Immature natural killer cell (primary cell): ENCODE results near the gene AFAP1. TPM values are rescaled to one million over a fixed set of nuclear protein-coding genes. Genes with fewer than 3 reads are reported as not detected.

Source experiments
- DNase-seq, 3 donors: peaks; one replicate each; pipeline ENCODE4 v3.0.0; 2022; ENCODE audit warnings: mixed read lengths in 1 of 3
- H3K27ac Mint-ChIP-seq, 6 donors: one replicate each; pipeline ENCODE4 v1.8.0; 2020; ENCODE audit warnings: mixed read lengths in 6 of 6, mild to moderate bottlenecking in 5 of 6, inconsistent platforms in 4 of 6, moderate library complexity in 3 of 6
- H3K27me3 Mint-ChIP-seq, 3 donors: one replicate each; pipeline ENCODE4 v1.8.0; 2020 to 2021; ENCODE audit warnings: low read depth in 3 of 3, mild to moderate bottlenecking in 3 of 3, mixed read lengths in 3 of 3, moderate library complexity in 3 of 3, inconsistent platforms in 1 of 3
- H3K36me3 Mint-ChIP-seq, 3 donors: one replicate each; pipeline ENCODE4 v1.8.0; 2020; ENCODE audit warnings: mixed read lengths in 3 of 3, inconsistent platforms in 2 of 3, mild to moderate bottlenecking in 2 of 3
- H3K4me1 Mint-ChIP-seq, 2 donors: one replicate each; pipeline ENCODE4 v1.8.0; 2020; ENCODE audit warnings: inconsistent platforms in 2 of 2, mild to moderate bottlenecking in 2 of 2, mixed read lengths in 2 of 2, moderate library complexity in 1 of 2
- H3K4me3 Mint-ChIP-seq, 5 donors: one replicate each; pipeline ENCODE4 v1.8.0; 2020; ENCODE audit warnings: mild to moderate bottlenecking in 5 of 5, mixed read lengths in 5 of 5, inconsistent platforms in 3 of 5, moderate library complexity in 3 of 5
- H3K9me3 Mint-ChIP-seq, 6 donors: one replicate each; pipeline ENCODE4 v1.8.0; 2020; ENCODE audit warnings: mild to moderate bottlenecking in 6 of 6, mixed read lengths in 6 of 6, inconsistent platforms in 4 of 6, moderate library complexity in 3 of 6
- polyA plus RNA-seq, 3 donors: library from polyadenylated mRNA; unstranded; fragments of 300-500 nt; fragmentation: Illumina TruSeq; gene quantifications; one replicate each; pipeline ENCODE4 v1.2.3, GENCODE V29; 2021

AFAP1 gene
- polyA plus RNA-seq, 3 donors from 2014 or later: 0.32 to 1.2 TPM; not detected in 1

- Mint-ChIP-seq H3K27me3 (peaks cover 0 to 1% (median 0%) of the 10 kb centered on the region in 3 donors), H3K4me1 (no peaks in the 10 kb centered on the region), H3K36me3 (peaks cover 3 to 5% (median 4%) of the 10 kb centered on the region in 3 donors), H3K4me3 (no peak overlapping the region), H3K27ac (no peak overlapping the region), H3K9me3 (no peaks in the 10 kb centered on the region)
- DNase-seq: no peak
Measured at GRCh38 chr4:7837597-7838135, 102.0 kb downstream of the AFAP1 start.

- no peak for DNase-seq
- no peak overlapping the region for H3K4me3 Mint-ChIP-seq
- peak overlapping the region in 1 of 6 donors; percentile 10 for H3K27ac Mint-ChIP-seq
- peaks cover 0 to 5% (median 3%) of the 10 kb centered on the region in 3 donors for H3K27me3 Mint-ChIP-seq
- peaks cover 16 to 23% of the 10 kb centered on the region in 2 donors for H3K4me1 Mint-ChIP-seq
- H3K36me3 Mint-ChIP-seq: peaks cover 0 to under 1% (median 0%) of the 10 kb centered on the region in 3 donors
- no peaks in the 10 kb centered on the region for H3K9me3 Mint-ChIP-seq
Measured at GRCh38 chr4:7831858-7832730, 107.6 kb downstream of the AFAP1 start.

GRCh38 chr4:7831330-7831729, 108.3 kb downstream of the AFAP1 start:
- Mint-ChIP-seq H3K27ac (no peak overlapping the region), H3K9me3 (no peaks in the 10 kb centered on the region), H3K4me1 (peaks cover 20 to 30% of the 10 kb centered on the region in 2 donors), H3K4me3 (no peak overlapping the region), H3K27me3 (peaks cover 0 to 5% (median 3%) of the 10 kb centered on the region in 3 donors), H3K36me3 (no peaks in the 10 kb centered on the region)
- no peak for DNase-seq

GRCh38 chr4:7830747-7831146, 108.9 kb downstream of the AFAP1 start:
- no peaks in the 10 kb centered on the region for H3K36me3 Mint-ChIP-seq
- no peak overlapping the region for H3K4me3 Mint-ChIP-seq
- H3K4me1 Mint-ChIP-seq: peaks cover 22 to 33% of the 10 kb centered on the region in 2 donors
- H3K27ac Mint-ChIP-seq: no peak overlapping the region
- no peak for DNase-seq
- H3K9me3 Mint-ChIP-seq: no peaks in the 10 kb centered on the region
- H3K27me3 Mint-ChIP-seq: peaks cover 0 to 7% (median 3%) of the 10 kb centered on the region in 3 donors

GRCh38 chr4:7829652-7830580, 109.7 kb downstream of the AFAP1 start:
- no peak for DNase-seq
- H3K27me3 Mint-ChIP-seq: peaks cover 0 to 11% (median 3%) of the 10 kb centered on the region in 3 donors
- H3K9me3 Mint-ChIP-seq: no peaks in the 10 kb centered on the region
- peaks cover 22 to 33% of the 10 kb centered on the region in 2 donors for H3K4me1 Mint-ChIP-seq
- H3K36me3 Mint-ChIP-seq: no peaks in the 10 kb centered on the region
- H3K27ac Mint-ChIP-seq: peak overlapping the region in 3 of 6 donors; percentile 32 to 81 (median 38)
- no peak overlapping the region for H3K4me3 Mint-ChIP-seq

GRCh38 chr4:7828793-7829301, 110.8 kb downstream of the AFAP1 start:
- Mint-ChIP-seq H3K9me3 (no peaks in the 10 kb centered on the region), H3K4me1 (peaks cover 22 to 33% of the 10 kb centered on the region in 2 donors), H3K27me3 (peaks cover 3 to 11% (median 4%) of the 10 kb centered on the region in 3 donors), H3K36me3 (no peaks in the 10 kb centered on the region), H3K27ac (peak overlapping the region in 5 of 6 donors; percentile 19 to 85 (median 73)), H3K4me3 (no peak overlapping the region)
- no peak for DNase-seq

- Mint-ChIP-seq H3K27ac (peak overlapping the region; percentile 64 to 85 (median 74)), H3K27me3 (peaks cover 3 to 10% (median 4%) of the 10 kb centered on the region in 3 donors), H3K4me3 (peak overlapping the region; percentile 52 to 79 (median 73)), H3K36me3 (peaks cover 0 to 5% (median 0%) of the 10 kb centered on the region in 3 donors), H3K4me1 (peaks cover 22 to 33% of the 10 kb centered on the region in 2 donors), H3K9me3 (no peaks in the 10 kb centered on the region)
- peak; percentile 63 to 72 (median 72) for DNase-seq
Measured at GRCh38 chr4:7828011-7828720, 111.5 kb downstream of the AFAP1 start.

GRCh38 chr4:7827566-7827965, 112.1 kb downstream of the AFAP1 start:
- Mint-ChIP-seq H3K27me3 (peaks cover 3 to 9% (median 4%) of the 10 kb centered on the region in 3 donors), H3K36me3 (peaks cover 0 to 5% (median 0%) of the 10 kb centered on the region in 3 donors), H3K4me3 (peak overlapping the region; percentile 56 to 79 (median 73)), H3K27ac (peak overlapping the region in 5 of 6 donors; percentile 64 to 85 (median 74)), H3K9me3 (no peaks in the 10 kb centered on the region), H3K4me1 (peaks cover 22 to 33% of the 10 kb centered on the region in 2 donors)
- no peak for DNase-seq

GRCh38 chr4:7826909-7827306, 112.8 kb downstream of the AFAP1 start:
- Mint-ChIP-seq H3K27ac (peak overlapping the region in 4 of 6 donors; percentile 28 to 81 (median 53)), H3K36me3 (peaks cover 0 to 5% (median 0%) of the 10 kb centered on the region in 3 donors), H3K4me1 (peaks cover 22 to 33% of the 10 kb centered on the region in 2 donors), H3K9me3 (no peaks in the 10 kb centered on the region), H3K4me3 (peak overlapping the region in 4 of 5 donors; percentile 12 to 52 (median 24)), H3K27me3 (peaks cover 3 to 9% (median 4%) of the 10 kb centered on the region in 3 donors)
- DNase-seq: no peak

GRCh38 chr4:7826176-7826908, 113.3 kb downstream of the AFAP1 start:
- Mint-ChIP-seq H3K27ac (peak overlapping the region in 3 of 6 donors; percentile 46 to 81 (median 65)), H3K4me1 (peaks cover 22 to 33% of the 10 kb centered on the region in 2 donors), H3K27me3 (peaks cover 3 to 7% (median 4%) of the 10 kb centered on the region in 3 donors), H3K36me3 (peaks cover 0 to 5% (median 0%) of the 10 kb centered on the region in 3 donors), H3K4me3 (peak overlapping the region in 4 of 5 donors; percentile 17 to 52 (median 30)), H3K9me3 (no peaks in the 10 kb centered on the region)
- DNase-seq: no peak

GRCh38 chr4:7824218-7824617, 115.4 kb downstream of the AFAP1 start:
- Mint-ChIP-seq H3K4me3 (no peak overlapping the region), H3K27me3 (peaks cover 3 to 9% (median 4%) of the 10 kb centered on the region in 3 donors), H3K36me3 (peaks cover 4 to 12% (median 5%) of the 10 kb centered on the region in 3 donors), H3K9me3 (no peaks in the 10 kb centered on the region), H3K27ac (no peak overlapping the region), H3K4me1 (peaks cover 22 to 32% of the 10 kb centered on the region in 2 donors)
- no peak for DNase-seq

GRCh38 chr4:7823416-7823824, 116.2 kb downstream of the AFAP1 start:
- peaks cover 16 to 24% of the 10 kb centered on the region in 2 donors for H3K4me1 Mint-ChIP-seq
- peaks cover 4 to 12% (median 5%) of the 10 kb centered on the region in 3 donors for H3K36me3 Mint-ChIP-seq
- no peak for DNase-seq
- H3K27me3 Mint-ChIP-seq: peaks cover 4 to 8% (median 4%) of the 10 kb centered on the region in 3 donors
- peak overlapping the region in 1 of 6 donors; percentile 56 for H3K27ac Mint-ChIP-seq
- H3K4me3 Mint-ChIP-seq: no peak overlapping the region
- no peaks in the 10 kb centered on the region for H3K9me3 Mint-ChIP-seq
